ENCODE measurements around the gene NBEA. TPM values are rescaled to one million over a fixed set of nuclear protein-coding genes. Genes with fewer than 3 reads are reported as not detected.

Gene NBEA
- total RNA-seq, 2 donors from 2014 or later = 7.7 to 10.2 TPM

DNA sequence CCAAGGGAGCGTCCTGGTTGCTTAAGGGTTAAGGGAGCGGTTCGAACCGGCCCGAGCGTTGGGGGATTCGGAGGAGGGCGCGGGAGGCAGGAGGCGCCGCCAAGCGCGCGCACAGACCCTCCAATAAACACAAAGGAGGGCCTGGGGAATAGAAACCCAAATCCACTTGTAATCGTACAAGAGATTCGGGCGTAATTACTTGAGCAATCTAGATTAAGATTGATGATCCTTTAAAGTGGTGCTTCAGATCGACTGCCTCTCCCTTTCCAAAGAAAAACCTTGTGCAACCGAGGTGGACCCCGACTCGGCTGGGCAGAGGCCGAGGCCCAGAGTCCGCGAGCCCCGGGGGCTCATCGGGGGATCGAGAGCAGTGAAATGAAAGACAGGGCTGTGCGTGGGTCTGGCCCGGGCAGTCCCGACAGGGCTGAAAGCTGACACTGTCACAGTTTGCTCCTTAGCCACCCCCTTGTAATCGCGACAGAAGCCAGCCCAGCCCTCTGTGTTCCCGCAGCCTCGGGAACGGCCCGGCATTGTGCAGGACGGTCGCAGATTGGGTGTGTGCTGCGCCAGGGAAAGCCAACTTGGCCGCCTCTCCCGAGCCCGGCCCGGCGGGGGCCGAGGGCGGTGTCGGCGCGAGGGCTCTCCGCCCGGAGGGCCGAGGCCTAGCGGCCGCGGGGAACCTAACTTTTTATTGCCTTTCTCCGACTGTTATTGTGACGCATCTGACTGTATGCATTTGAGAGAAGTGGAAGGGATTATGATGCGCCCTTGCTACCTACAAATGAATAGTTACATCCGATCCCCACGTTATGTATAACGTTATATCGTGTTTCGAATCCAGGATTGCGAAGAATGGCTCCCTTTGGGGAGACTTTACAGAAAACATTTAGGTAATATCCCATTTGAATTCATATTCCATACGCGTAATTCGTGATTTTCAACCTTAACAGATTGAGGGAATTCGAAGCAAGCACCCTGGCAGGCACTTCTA lies 528.9 kb downstream of the NBEA start:
- ATAC-seq (ENCODE audit: insufficient number of reproducible peaks, low FRiP score, low read depth) (no peak), DNase-seq (ENCODE audit: low spot score) (no peak)
- no peaks in the 10 kb centered on the region for H3K4me1 ChIP-seq (ENCODE audit: control insufficient read depth in 1 of 2, low read depth in 2 of 2)
- H3K27ac ChIP-seq = peak overlapping the region in 1 of 2 donors; percentile 41
- no peaks in the 10 kb centered on the region for H3K27me3 ChIP-seq (replicated peaks; ENCODE audit: insufficient read depth)
- H3K9me3 ChIP-seq = no peaks in the 10 kb centered on the region
- peak overlapping the region; percentile 69 for H3K4me3 ChIP-seq
- no peaks in the 10 kb centered on the region for H3K36me3 ChIP-seq
- TF ChIP-seq, protein P1, sequence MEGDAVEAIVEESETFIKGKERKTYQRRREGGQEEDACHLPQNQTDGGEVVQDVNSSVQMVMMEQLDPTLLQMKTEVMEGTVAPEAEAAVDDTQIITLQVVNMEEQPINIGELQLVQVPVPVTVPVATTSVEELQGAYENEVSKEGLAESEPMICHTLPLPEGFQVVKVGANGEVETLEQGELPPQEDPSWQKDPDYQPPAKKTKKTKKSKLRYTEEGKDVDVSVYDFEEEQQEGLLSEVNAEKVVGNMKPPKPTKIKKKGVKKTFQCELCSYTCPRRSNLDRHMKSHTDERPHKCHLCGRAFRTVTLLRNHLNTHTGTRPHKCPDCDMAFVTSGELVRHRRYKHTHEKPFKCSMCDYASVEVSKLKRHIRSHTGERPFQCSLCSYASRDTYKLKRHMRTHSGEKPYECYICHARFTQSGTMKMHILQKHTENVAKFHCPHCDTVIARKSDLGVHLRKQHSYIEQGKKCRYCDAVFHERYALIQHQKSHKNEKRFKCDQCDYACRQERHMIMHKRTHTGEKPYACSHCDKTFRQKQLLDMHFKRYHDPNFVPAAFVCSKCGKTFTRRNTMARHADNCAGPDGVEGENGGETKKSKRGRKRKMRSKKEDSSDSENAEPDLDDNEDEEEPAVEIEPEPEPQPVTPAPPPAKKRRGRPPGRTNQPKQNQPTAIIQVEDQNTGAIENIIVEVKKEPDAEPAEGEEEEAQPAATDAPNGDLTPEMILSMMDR (IDR thresholded peaks at IDR 0.05) = no peak

DNA sequence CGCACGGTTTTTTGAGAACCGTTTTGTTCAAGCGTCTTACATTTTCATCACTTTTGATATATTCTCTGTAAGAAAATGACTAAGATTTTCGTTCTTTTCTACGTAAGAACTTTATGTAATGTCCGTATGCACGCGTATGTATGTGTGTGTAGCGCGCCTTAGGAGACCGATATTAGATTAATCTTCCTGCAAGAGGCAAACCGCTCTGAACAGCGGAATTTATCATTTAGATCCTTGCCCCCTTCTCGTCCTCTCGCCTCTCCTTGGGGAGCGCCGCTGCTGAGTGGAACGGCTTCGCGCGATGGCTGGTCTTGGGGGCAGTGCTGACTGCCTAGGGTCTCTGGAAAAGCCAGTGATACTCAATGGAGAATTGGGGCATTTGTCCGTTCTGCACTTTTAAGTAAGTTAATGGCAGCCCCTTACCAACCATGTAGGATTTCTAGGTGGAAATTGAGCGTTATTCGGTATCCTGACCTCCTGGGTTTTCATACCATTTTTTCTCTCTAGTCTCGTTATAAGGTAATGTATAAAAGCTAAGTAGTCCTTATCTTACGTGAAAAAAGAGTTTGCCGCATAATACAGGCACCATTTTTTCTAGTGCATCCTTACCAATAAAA lies 529.7 kb downstream of the NBEA start:
- TF ChIP-seq, protein P1 (IDR thresholded peaks at IDR 0.05) = no peak
- no peaks in the 10 kb centered on the region for H3K9me3 ChIP-seq
- H3K27me3 ChIP-seq (replicated peaks; ENCODE audit: insufficient read depth) = no peaks in the 10 kb centered on the region
- ATAC-seq (ENCODE audit: insufficient number of reproducible peaks, low FRiP score, low read depth) = no peak
- no peaks in the 10 kb centered on the region for H3K4me1 ChIP-seq (ENCODE audit: control insufficient read depth in 1 of 2, low read depth in 2 of 2)
- no peak overlapping the region for H3K4me3 ChIP-seq
- no peak overlapping the region for H3K27ac ChIP-seq
- H3K36me3 ChIP-seq = no peaks in the 10 kb centered on the region
- DNase-seq (ENCODE audit: low spot score) = no peak

DNA sequence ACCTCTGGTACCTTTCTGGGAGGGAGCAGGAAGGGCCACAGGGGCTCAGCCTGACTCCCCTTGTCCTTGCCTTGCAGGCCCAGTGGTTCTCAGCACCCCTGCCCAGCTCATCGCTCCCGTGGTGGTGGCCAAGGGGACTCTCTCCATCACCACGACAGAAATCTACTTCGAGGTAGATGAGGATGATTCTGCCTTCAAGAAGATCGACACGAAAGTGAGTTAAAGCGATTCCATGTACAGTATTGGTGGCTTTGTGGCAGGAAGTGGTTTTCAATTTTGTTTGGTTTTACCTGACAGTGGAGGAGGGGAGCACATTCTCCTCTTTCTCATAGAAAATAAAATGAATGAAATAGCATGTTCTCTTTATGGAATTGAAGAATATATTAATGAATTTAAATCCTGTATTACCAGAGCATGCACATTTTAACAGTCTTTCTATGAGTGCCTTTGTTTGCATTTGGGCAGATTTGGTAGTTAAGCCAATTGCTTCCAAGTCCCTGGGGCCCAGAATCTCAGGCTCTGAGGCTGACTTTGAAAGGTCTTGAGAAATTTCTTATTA lies 530.3 kb downstream of the NBEA start:
- no peaks in the 10 kb centered on the region for H3K9me3 ChIP-seq
- no peaks in the 10 kb centered on the region for H3K4me1 ChIP-seq (ENCODE audit: control insufficient read depth in 1 of 2, low read depth in 2 of 2)
- DNase-seq (ENCODE audit: low spot score) (no peak), ATAC-seq (ENCODE audit: insufficient number of reproducible peaks, low FRiP score, low read depth) (no peak)
- H3K4me3 ChIP-seq = no peak overlapping the region
- H3K36me3 ChIP-seq = no peaks in the 10 kb centered on the region
- no peak overlapping the region for H3K27ac ChIP-seq
- TF ChIP-seq, protein P1 (IDR thresholded peaks at IDR 0.05) = no peak
- peaks cover 3% of the 10 kb centered on the region for H3K27me3 ChIP-seq (replicated peaks; ENCODE audit: insufficient read depth)

DNA sequence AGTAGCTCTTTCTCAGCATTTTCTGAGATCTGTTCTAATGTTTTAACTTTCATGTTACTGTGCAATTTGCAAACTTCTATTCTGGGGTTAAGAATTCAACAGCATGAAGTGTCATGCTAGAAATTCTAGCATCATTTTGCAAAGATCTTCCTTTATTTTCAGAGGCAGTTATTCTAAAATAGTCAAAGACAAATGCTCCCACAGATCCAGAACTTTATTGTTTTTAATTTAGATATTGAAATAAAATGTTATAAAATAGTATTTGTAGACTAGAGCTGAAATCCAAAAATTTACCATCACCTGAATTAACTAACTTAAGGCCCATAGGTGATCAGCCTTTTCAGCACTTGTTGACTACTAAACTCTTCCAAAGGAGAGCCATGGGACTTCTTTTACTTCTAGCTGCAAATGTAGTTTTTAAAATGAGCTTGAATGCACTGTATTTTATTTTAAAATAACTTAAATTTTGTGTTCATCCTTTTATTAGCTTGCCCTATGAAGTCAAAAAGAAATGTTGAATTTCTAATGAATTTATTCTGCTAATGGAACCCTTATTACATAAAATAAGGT lies 531.2 kb downstream of the NBEA start:
- Histone ChIP-seq H3K9me3 (no peaks in the 10 kb centered on the region), H3K4me1 (ENCODE audit: control insufficient read depth in 1 of 2, low read depth in 2 of 2) (no peaks in the 10 kb centered on the region), H3K4me3 (no peak overlapping the region), H3K27me3 (replicated peaks; ENCODE audit: insufficient read depth) (peaks cover 3% of the 10 kb centered on the region), H3K36me3 (no peaks in the 10 kb centered on the region), H3K27ac (no peak overlapping the region)
- DNase-seq (ENCODE audit: low spot score) (no peak), ATAC-seq (ENCODE audit: insufficient number of reproducible peaks, low FRiP score, low read depth) (no peak)
- TF ChIP-seq, protein P1 (IDR thresholded peaks at IDR 0.05) = no peak

DNA sequence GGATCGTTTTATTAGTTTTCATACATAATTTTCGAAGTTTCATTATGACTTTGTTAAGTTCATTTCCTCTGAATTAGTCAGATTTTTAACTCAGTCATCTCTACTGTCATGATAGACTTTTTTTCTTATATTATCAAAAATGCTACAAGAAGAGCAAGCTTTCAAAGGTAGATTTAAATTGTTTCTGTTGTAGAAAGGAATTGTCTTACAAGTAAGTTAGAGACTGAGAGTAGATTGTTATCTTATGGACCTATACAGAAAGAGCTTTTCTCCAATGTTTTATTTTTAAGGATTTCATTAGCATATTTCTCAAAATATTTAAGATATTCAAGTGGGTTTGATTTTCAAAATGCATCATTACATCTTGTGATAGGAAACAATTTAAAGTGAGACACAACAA lies 531.7 kb downstream of the NBEA start:
- no peaks in the 10 kb centered on the region for H3K9me3 ChIP-seq
- no peak overlapping the region for H3K27ac ChIP-seq
- no peak overlapping the region for H3K4me3 ChIP-seq
- peaks cover 3% of the 10 kb centered on the region for H3K27me3 ChIP-seq (replicated peaks; ENCODE audit: insufficient read depth)
- no peaks in the 10 kb centered on the region for H3K4me1 ChIP-seq (ENCODE audit: control insufficient read depth in 1 of 2, low read depth in 2 of 2)
- no peaks in the 10 kb centered on the region for H3K36me3 ChIP-seq
- TF ChIP-seq, protein P1 (IDR thresholded peaks at IDR 0.05) = no peak
- DNase-seq (ENCODE audit: low spot score) (no peak), ATAC-seq (ENCODE audit: insufficient number of reproducible peaks, low FRiP score, low read depth) (no peak)

Data from thoracic aorta (tissue), 2 donors.